ENCODE results near the gene SH3RF1.

SH3RF1 gene

DNA sequence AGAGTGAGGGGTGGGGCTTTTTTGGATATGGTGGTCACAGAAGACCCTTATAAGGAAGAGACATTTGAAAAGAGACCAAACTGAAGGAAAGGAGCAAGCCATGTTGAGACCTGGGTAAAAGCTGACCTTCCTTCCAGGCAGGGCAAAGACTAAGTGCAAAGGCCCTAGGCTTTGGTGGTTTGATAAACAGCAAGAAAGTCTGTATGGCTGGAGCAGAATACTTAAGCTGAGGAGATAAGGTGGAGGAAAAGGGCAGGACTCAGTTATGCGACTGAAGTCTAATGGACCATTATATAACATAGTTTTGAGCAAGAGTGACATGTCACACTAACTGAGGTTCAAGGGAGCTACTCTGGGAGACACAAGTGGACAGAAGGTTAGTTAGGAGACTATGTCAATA is 20.0 kb downstream of the SH3RF1 start:
- DNase-seq = no peak

DNA sequence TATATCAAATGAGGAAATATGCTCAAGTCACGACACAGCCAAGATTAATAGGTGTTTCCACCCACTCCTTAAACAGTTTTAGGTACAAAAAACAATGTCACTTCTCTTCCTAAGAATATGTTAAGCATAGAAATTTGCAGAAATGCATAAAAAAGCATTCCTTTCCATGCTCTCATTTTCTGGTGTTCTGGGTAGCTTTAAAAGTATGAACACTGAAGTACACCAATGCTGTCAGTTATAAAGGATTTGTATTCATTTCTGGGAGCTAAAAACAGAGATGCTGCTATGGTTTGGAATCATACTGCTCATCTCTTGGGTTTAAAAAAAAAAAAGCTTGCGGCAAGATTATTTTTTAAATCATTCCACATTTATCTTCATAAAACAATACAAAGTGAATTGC is 20.8 kb downstream of the SH3RF1 start:
- DNase-seq = no peak

GRCh38 chr4:169249214-169249973 is 21.4 kb downstream of the SH3RF1 start:
- DNase-seq = no peak

GRCh38 chr4:169248645-169249044 is 22.1 kb downstream of the SH3RF1 start:
- DNase-seq = no peak

- DNase-seq = peak; percentile 56
Measured at GRCh38 chr4:169246957-169247396, 23.8 kb downstream of the SH3RF1 start.

- no peak for DNase-seq
Measured at GRCh38 chr4:169246279-169246678, 24.5 kb downstream of the SH3RF1 start.

DNA sequence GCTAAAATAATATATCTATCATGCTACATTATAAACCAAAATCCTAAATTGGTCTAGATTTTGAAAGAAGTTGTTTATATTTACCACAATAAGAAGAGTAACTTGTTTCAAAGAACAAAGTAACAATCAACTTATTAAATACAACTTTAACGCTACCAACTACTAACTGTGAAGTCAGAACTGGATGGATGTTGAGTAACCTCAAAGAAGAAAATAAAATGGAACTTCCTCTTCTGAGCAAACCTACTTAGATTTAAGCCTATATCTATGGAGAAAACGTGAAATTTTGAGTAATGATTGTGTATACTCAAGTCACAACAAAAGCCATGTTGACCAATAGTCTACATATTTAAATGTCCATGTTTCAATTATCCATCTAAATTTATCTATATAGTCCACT is 25.7 kb downstream of the SH3RF1 start:
- no peak for DNase-seq

- DNase-seq = no peak
Measured at GRCh38 chr4:169243825-169244609, 26.7 kb downstream of the SH3RF1 start.

DNA sequence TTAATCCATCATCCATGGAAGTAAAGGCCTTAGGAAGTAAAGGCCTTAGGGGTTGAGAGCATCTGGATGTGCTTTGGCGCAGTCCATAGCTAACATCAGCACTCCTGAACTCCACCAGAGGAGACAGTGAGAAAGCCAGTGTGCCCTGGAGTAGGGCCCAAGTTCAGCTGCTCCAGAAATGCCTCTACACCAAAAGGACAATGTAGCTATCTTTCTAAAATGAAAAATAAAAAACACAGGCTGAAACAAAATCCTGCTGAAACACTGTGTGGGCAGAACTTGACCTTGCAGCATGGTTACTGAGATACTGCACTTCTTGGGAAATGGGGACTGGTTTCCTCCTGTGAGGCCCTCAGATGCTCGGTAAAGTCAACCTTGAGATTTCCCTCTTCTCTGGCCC is 29.3 kb downstream of the SH3RF1 start:
- DNase-seq = no peak

DNA sequence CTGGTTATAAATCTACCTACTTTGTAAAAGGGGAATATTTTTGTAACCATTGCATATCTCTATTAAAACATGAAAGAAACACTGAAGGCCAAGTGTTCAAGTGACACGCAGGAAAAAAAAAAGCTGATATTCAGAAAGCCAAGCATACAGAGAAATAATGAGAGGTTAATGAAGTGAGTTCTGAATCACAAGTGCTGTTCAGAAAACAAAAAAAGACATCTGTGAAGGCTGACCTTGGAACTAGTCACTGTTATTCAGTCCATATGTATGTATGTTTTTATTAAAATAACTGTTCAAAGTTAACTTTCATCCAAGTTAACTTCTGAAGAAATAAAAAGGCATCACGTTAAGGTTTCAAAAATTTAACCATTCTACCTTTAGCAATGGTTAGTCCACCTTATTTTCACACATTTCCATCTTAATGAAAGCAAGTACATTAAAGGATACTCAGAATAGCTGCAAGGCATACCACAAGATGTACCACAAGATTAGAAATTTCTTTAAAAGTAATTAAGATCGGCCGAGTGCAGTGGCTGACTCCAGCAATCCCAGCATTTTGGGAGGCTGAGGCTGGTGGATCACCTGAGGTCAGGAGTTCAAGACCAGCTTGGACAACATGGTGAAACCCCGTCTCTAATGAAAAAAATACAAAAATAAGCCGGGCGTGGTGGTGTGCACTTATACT is 31.4 kb downstream of the SH3RF1 start:
- DNase-seq = no peak

- no peak for DNase-seq
Measured at GRCh38 chr4:169238445-169238844, 32.3 kb downstream of the SH3RF1 start.

DNA sequence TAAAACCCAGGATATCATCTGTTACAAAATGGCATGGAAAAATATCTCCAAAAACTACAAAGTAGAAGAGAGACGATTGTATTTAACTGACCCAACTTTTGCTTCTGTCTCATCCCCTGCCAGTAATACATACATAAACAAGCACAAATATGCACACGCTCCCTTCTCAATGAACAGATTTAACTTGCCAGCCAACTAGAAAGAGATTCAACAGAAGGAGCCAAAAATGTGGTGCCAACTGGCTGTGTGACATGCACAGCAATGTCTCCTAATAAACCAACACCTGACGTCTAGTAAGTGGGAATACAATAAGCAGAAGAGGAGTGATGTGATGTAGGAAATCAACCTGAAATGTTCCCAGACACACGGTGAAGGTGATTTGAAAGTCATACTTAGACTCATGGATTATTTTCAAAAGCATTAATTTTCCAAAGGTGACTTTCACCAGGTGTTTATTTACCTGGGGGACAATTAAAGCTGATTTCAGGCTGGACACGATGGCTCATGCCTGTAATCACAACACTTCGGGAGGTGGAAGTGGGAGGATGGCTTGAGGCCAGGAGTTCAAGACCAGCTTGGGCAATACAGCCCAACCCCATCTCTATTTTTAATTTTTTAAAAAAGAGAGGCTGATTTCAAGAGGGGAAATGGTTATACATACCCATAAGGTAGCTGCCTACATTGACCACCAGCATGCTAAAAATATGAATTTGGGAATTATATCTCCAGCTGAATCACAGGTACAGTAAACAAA is 33.7 kb downstream of the SH3RF1 start:
- DNase-seq = no peak

DNA sequence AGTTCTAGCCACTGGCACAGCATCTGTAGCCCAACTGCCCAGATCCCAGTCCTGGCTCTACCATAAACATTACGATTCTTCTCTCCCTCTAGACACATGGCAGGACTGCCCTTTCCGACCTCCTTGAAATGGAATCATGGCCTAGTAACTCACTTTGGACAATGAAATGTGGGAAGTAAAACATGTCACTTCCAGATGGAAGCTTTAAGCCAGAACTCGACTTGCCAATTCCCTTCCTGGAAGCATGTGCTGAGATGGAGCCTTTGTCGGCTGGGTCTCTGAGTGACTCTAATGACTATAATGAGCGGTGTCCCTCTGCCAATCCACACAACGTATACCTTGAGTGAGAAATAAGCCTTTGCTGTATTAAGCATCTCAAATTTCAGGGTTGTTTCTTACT is 34.7 kb downstream of the SH3RF1 start:
- DNase-seq = no peak

DNA sequence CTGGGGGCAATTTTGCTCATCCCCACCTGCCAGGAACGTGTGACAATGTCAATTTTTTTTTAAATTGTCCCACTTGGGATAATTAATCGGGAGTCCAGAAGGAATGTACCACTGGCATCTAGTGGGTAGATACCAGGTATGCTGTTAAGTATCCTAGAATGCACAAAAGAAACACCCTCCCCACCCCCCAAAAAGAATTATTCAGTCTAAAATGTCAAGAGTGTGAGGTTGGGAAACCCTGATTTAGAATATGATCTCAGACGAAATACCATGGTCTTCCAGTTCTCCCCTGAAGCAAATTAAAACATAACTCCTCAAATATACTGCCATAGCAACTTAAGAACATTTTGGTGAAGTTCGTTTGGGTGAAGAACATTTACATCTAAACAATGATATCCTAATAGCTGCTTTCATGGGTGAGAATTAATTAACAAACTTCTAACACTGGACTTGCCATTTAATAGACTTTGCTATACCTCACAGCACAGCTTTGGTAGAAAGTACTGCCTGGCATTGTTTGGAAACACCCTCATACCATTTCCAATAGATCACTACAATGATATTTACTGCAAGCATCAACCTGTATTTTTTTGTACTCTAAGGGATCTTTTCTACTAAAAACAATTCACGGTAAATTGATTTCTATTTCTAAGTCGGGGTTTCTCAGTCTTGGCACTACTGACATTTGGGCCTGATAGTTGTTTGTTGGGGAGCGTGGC is 36.5 kb downstream of the SH3RF1 start:
- DNase-seq = no peak

DNA sequence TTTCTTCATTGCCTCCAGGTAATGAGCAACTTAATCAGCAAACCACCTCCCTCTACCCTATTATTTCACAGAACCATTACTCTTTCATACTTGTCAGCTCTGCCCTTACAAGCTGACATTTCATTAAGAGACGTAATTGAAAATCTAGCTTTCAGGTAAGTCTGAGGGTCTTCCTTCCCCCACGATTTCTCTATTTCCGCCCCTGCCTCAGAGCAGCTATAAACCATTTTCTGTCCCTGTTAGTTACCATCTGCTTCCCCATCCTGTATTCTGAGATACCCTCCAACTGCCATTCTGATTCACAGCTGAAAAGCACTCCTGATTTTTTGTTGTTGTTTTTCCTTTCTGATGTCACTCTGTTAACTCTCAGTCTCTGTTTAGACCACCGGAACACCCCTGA is 37.1 kb downstream of the SH3RF1 start:
- no peak for DNase-seq

DNA sequence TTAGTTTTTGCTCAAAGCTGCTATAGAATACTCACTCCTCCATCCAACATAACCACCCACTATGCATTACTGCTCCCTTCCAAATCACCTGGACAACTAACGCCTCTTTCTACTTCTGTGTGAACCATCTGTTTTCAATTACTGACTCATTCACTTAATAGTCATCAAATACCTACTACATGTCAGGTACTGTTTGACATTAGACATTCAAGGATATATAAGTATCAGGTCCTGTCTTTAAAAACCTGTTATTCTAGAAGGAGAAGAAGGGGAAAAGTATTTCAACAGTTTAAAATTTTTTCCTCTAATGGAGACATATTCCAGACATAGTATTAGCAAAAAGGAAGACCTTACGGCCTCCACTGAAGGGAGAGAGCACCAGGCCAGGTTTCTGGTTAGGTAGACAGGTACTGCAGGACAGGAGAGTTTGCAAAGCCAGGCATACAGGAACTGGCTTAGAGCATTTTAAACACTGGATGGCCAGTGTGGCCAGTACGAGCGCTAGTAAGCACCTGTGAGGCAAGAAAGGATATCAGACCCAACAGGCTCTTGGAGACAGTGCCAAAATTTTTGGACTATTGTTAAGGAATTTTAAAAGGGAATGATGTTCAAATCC is 39.0 kb downstream of the SH3RF1 start:
- DNase-seq = no peak

- no peak for DNase-seq
Measured at GRCh38 chr4:169229571-169230028, 41.2 kb downstream of the SH3RF1 start.

GRCh38 chr4:169228076-169228475 is 42.7 kb downstream of the SH3RF1 start:
- no peak for DNase-seq

- no peak for DNase-seq
Measured at GRCh38 chr4:169226565-169226964, 44.2 kb downstream of the SH3RF1 start.

- no peak for DNase-seq
Measured at GRCh38 chr4:169225812-169226211, 44.9 kb downstream of the SH3RF1 start.

- DNase-seq = no peak
Measured at GRCh38 chr4:169225058-169225751, 45.6 kb downstream of the SH3RF1 start.
